HG03442 (cell line): Measurements from ENCODE around the gene SLC25A22.

Experiments
- ATAC-seq: cut with Tn5 transposase; IDR thresholded peaks from one replicate; pipeline ENCODE4 v1.9.1; 2021; ENCODE audit warnings: mild to moderate bottlenecking, moderate library complexity; ENCODE audit not compliant: unreplicated experiment

Gene SLC25A22

DNA sequence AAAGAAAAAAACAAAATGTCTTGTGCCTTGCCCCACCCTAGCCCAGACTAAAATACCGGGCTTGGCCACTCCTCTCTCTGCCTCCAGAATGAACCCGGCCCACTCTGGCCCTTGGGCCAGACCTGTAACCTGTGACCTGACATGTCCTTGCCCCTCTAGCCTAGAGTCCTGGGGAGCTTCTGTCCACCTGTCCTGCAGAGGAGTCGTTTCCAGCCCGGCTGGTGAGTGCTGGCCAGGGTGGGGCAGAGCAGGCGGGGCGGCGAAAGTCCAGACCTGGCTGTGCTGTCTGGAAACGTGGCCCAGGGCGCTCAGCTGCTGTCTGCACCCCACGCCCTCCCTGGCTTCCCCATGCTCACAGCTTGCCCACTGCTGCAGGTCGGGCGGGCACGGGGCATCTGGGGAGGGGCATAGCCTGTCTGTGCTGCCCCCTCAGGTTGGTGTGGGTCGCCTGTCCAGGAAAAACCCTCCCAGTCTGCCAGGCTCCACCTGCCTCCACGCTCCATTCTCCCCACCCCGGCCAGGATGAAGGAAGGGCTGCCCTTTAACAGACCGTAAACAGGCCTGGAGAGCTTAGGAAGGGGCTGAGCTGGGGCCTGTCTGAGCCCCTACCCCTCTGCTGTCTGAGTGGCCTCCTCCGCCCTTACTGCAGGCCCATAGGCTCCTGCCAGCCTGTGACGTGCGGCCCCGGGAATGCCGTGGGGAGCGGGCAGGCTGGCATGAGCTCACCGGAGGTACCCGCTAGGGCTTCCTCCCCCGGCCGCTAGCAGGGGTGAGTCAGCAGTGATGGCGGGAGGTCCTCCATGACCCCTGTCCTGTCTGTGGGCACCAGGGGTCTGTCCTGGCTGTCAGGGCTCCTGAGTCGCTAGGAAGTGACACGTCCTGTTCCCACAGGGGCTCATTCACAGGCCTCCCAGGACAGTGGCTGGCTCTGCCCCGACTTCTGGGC, 36.6 kb upstream of the SLC25A22 start:
- no peak for ATAC-seq

DNA sequence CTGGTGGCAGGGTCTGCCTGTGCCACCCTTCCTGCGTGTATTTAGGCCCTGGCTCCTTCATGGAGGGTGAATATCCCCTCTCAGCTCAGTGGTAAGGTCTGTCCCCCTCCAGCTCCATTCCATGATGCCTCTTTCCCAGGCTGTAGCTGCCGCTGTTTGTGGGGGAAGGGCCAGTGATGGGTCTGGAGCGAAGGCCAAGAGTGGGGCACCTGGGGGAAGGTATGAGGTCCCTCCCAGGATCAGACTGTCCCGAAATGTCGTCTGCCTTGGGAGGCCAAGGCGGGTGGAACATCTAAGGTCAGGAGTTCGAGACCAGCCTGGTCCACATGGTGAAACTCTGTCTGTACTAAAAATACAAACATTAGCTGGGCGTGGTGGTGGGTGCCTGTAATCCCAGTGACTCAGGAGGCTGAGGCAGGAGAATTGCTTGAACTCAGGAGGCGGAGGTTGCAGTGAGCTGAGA, 35.8 kb upstream of the SLC25A22 start:
- no peak for ATAC-seq

GRCh38 chr11:833114-833791, 35.2 kb upstream of the SLC25A22 start:
- peak; percentile 18 for ATAC-seq

DNA sequence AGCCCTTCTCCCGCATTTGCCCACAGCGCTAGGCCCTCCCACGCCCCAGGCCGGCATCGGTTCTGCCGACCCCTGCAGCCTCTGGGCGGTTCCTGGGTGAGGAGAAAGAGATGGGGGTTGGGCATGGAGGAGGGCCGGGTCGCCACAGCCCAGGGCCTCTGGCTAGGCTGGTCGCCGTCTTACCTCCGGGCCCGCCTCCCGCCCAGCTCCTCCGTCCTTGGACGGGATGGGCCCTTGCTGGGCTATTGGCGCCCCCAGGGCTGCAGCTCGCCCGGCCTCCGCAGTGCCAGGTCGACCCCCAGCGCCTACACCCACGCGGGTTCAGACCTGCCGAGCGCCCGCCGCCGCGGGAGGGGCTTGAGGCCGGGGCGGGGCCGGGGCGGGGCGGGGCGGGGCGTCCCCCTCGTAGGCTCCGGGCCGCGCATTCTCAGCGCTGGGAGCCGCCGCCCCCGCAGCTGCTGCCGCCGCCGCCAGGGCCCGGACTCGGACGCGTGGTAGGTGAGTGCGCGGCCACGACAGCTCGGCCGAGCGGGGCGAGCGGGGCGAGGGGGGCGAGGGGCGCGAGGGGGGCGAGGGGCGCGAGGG, 34.5 kb upstream of the SLC25A22 start, which contains the start of gene CD151:
CD151 (plus strand) TSS at position 424 of the 585 bp plus-strand sequence. CDS start 3,118 bp downstream, outside the sequence.
- peak; percentile 37 for ATAC-seq

DNA sequence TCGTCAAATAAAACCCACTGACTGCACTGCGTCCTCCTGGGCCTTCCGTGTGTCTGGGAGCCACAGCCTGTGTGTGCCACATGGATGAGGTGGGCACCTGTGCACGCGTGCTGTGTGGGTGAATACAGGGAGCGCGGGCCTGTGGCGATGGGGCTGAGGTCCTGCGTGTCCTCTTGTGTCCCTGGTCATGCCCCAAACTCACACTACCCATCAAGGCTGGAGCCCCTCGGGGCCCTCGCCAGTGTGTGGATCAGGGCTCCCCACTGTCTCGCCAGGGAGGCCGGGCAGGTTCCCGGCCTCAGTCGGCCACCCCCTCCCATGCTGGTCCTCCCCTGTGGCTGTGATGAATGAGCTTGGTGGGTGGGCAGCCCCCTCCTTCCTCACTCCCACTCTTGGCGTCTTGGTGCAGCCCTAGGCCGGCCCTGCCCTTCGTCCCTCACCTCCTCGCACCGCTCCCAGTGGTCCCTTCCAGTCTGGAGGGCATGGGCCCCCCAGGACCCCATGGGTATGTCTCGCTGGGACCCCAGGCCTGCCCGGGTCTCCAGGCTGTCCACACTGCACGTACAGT, 34.0 kb upstream of the SLC25A22 start:
- no peak for ATAC-seq

DNA sequence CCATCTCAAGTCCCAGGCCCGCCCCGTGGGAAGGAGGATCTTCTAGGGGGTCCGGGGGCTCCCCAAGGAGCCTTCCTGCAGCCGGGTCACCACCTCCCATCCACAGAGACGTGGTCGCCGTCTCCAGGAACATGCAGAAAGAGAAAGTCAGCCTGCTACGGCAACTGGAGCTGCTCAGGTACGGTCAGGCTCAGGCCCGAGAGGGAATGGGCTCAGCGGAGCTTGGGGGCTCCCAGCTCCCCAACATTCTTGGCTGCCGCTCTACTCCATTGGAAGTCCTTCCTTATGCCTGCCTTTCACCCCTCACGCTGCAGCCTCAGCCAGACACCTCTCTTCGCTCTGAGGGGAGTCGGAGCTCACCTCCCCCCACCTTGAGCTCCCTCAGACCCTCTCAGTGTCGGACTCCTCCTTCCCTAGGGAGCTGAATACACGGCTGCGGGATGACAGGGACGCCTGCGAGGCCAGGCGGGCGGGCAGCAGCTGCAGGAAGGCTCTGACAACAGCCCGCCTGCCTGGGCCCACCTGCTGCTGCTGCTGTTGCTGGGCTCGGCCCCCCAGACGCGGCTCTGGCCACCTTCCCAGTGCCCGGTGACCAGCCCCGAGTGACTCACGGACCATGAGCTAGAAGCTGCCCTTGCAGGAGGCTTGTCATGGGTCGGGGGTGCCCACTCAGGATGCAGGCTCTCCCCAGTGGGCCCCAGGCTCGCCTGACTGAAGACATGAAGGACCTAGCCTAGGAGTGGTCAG, 33.2 kb upstream of the SLC25A22 start:
- no peak for ATAC-seq

GRCh38 chr11:830295-831117, 32.4 kb upstream of the SLC25A22 start:
- no peak for ATAC-seq

GRCh38 chr11:829847-830294, 31.8 kb upstream of the SLC25A22 start:
- no peak for ATAC-seq

- ATAC-seq, result no peak
Observed at GRCh38 chr11:829176-829846, 31.2 kb upstream of the SLC25A22 start.

- ATAC-seq, result no peak
Observed at GRCh38 chr11:828506-829175, 30.6 kb upstream of the SLC25A22 start.

DNA sequence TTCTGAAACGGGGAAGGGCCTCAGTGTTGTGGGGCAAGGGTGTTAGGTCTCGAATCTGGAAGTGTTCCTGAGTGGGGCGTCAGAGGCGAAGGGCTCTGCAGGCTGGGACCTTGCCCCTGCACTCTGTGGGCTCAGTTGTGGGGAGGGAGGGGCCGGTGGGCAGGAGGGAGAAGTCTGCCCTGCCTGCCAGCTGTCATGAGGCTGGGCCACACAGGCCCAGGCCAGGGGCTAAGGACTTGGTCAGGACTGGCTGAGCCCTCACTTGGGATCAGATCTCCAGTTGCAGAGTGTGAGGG, 29.8 kb upstream of the SLC25A22 start, which contains the start of gene CRACR2B:
CRACR2B (plus strand) TSS at position 23 of the 296 bp plus-strand sequence. CDS start 689 bp downstream, outside the sequence.
- ATAC-seq, result no peak

DNA sequence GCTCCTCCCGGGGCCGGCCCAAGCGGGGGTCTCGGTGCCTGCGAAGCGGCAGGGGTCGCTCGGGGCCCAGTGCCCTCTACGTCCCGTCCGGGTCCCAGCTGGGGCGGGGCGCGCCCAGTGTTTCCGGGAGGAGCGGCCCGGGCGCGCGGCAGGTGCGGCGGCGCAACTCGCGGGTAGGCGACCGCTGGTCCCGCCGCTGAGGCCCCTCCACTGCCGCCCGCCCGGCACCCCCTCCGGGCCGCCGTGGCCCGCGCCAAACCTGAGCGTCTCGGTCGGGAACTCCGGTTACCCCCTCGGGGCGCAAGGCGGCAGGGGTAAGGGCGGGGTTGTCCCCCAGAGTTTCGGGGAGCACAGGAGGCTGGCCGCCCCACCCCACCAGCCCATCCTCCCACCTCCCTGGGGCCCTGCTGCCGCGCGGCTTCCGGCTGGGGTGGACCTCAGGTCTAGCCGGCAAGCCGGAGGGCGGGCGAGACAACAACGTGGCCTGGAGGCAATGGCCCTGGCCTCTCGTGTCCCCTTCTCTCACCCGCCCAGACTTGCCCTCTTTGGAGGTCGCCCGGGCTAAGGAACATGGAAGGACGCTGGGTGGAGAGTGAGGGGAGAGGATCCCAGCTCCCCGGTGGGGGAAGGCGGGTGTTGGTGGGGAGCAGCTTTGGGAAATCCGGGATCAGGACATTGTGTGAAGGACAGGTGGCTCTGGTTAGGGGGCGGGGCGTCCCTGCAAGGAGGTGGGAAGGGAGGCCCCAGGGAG, 29.2 kb upstream of the SLC25A22 start:
- no peak for ATAC-seq

DNA sequence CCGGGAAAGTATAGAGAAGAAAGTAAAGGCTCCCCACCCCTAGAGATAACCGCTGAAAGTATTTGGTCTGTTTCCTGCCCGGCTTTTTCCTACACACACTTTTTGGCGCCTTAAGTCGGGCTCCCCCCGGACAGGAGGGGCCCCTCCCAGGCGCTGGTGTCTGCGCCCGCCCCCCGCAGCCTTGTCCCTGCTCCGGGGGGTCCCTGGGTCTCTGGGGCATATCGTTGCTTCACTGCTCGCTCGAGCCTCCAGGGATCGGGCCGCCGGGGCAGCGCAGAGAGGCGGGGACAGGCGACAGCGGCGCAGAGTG, 28.7 kb upstream of the SLC25A22 start:
- no peak for ATAC-seq

- no peak for ATAC-seq
Observed at GRCh38 chr11:826227-826621, 28.1 kb upstream of the SLC25A22 start.

DNA sequence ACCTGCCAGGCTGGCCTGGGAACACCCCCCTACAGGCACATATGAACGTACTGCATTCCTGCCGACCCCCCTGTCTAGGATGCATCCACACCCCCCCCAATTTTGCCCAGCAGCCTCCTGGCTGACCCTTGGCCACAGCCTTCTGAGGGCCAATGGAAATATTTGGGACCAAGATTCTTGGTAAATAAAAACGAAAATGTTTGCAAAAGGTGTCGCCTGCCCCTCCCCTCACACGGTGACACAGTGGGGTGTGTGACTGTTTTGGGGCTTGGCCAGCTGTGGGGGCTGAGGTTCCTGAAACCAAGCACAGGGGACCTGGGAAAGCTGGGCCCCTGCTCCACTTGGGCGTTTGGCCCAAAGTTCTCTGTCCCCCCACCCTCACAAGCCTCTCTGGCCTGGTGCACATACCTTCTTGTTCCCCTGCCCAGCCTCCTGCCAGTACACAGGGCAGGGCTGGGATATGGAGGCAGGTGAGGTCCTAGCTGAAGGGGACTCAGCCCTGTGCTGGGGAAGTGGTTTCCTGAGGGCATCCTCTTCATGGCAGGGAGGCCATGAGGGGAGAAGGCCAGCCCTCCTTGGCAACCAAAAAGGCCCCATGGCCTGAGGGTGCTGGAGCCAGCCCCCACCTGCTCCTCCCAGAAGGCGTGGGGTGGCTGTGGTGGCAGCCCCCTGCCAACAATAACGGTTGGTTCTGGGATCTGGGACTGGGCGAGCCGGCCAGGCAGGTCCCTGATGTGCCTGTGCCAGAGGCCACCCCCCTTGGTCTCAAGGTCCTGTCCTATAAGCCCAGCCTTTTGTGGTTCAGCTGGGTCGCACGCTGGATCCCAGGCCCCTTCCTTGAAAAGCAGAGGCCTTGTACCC, 27.5 kb upstream of the SLC25A22 start:
- no peak for ATAC-seq

GRCh38 chr11:824942-825341, 26.9 kb upstream of the SLC25A22 start:
- ATAC-seq, result no peak

GRCh38 chr11:824292-824880, 26.3 kb upstream of the SLC25A22 start:
- ATAC-seq, result no peak
